Epithelial cell of esophagus (primary cell): ENCODE measurements around the gene SPEM3.
"Not testable (repeated sequence)": the region's sequence is repeated elsewhere in the genome, so short reads cannot be mapped to it uniquely, and the experiment has no call there.

Source experiments
- DNase-seq: peaks from one replicate; pipeline ENCODE4 v3.0.0; 2010; ENCODE audit warnings: low read depth
- H3K4me3 ChIP-seq: 2 replicates; pipeline ENCODE4 v1.5.1; 2011; ENCODE audit warnings: mild to moderate bottlenecking, low read length, control low read depth
- TF ChIP-seq, protein P1 (sequence below): IDR thresholded peaks from 2 replicates; pipeline ENCODE4 v1.5.1; 2011; ENCODE audit warnings: low read depth, mild to moderate bottlenecking, low read length, control low read depth, inconsistent platforms; ENCODE audit not compliant: insufficient read depth; ENCODE audit errors: missing control alignments

Gene SPEM3

DNA sequence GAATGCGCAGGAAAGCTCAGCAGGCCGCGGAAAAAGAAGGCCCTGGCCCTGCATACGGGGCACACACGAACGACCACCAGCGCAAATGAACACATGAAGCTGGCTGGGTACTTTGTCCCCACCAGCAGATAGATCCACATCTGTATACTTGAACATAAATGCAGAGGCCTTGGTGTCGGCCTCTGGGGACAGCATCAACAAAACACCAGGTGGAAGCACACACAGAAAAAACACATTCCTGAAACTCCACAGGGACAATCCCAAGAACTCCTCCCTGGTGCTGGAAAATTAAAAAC lies 51.4 kb downstream of the SPEM3 start:
- TF ChIP-seq, protein P1, sequence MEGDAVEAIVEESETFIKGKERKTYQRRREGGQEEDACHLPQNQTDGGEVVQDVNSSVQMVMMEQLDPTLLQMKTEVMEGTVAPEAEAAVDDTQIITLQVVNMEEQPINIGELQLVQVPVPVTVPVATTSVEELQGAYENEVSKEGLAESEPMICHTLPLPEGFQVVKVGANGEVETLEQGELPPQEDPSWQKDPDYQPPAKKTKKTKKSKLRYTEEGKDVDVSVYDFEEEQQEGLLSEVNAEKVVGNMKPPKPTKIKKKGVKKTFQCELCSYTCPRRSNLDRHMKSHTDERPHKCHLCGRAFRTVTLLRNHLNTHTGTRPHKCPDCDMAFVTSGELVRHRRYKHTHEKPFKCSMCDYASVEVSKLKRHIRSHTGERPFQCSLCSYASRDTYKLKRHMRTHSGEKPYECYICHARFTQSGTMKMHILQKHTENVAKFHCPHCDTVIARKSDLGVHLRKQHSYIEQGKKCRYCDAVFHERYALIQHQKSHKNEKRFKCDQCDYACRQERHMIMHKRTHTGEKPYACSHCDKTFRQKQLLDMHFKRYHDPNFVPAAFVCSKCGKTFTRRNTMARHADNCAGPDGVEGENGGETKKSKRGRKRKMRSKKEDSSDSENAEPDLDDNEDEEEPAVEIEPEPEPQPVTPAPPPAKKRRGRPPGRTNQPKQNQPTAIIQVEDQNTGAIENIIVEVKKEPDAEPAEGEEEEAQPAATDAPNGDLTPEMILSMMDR, result no peak
- no peak for DNase-seq

DNA sequence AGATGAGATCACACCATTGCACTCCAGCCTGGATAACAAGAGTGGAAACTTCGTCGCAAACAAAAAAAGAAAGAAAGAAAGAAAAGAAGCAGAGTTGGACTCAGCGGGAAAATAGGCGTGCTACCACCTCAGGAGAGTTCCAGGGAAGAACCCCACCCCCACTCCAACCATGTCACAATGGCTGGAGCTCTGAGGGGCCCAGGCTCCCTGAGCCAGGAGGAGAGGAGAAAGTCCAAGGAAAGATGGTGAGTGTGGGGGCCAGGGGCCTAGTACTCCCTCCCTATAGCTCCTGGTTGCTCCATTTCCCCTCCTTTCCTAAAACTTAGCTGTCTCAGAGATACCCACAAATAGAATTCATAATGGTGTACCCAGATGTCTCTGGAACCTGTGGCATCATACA lies 52.6 kb downstream of the SPEM3 start, which contains the start of gene SLC35G6:
Gene SLC35G6, plus strand, starts transcription at position 172 of the 400 bp plus-strand sequence. Its CDS starts 71 bp downstream, at position 243.
- H3K4me3 ChIP-seq, DNase-seq: not testable (repeated sequence)

More for the DNA sequence above, 51.4 kb downstream of the SPEM3 start:
- H3K4me3 ChIP-seq, result peak overlapping the region; percentile 55

DNA sequence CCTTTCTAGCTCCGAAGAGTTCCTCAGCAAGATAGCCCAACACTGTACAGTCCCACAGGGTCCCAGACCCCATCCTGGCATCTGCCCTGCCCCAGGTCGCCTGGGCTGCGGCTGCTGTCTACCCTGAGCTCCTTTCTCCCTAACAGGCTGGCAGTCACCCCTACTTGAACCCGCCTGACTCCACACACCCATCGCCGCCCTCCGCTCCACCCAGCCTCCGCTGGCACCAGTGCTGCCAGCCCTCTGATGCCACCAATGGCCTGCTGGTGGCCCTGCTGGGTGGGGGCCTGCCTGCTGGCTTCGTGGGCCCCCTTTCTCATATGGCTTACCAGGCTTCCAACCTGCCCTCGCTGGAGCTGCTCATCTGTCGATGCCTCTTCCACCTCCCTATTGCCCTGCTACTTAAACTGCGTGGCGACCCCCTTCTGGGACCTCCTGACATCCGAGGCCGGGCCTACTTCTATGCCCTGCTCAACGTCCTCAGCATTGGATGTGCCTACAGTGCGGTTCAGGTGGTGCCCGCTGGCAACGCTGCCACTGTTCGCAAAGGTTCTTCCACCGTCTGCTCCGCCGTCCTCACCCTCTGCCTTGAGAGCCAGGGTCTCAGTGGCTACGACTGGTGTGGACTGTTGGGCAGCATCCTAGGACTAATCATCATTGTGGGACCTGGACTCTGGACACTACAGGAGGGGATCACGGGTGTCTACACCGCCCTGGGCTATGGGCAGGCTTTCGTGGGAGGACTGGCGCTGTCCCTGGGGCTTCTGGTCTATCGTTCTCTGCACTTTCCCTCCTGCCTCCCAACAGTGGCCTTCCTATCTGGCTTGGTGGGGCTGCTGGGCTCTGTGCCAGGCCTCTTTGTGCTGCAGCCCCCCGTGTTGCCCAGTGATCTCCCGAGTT lies 53.4 kb downstream of the SPEM3 start:
- DNase-seq, result not testable (repeated sequence)

More for the DNA sequence above, 53.4 kb downstream of the SPEM3 start:
- H3K4me3 ChIP-seq, result not testable (repeated sequence)
